Amniotic stem cell (primary cell): ENCODE results near the gene GOLGA5.
"Not testable (repeated sequence)": the region's sequence is repeated elsewhere in the genome, so short reads cannot be mapped to it uniquely, and the experiment has no call there.

Experiments
- DNase-seq: peaks from one replicate; lab custom pipeline; 2025; lab: John Stamatoyannopoulos, UW

The GOLGA5 gene, protein sequence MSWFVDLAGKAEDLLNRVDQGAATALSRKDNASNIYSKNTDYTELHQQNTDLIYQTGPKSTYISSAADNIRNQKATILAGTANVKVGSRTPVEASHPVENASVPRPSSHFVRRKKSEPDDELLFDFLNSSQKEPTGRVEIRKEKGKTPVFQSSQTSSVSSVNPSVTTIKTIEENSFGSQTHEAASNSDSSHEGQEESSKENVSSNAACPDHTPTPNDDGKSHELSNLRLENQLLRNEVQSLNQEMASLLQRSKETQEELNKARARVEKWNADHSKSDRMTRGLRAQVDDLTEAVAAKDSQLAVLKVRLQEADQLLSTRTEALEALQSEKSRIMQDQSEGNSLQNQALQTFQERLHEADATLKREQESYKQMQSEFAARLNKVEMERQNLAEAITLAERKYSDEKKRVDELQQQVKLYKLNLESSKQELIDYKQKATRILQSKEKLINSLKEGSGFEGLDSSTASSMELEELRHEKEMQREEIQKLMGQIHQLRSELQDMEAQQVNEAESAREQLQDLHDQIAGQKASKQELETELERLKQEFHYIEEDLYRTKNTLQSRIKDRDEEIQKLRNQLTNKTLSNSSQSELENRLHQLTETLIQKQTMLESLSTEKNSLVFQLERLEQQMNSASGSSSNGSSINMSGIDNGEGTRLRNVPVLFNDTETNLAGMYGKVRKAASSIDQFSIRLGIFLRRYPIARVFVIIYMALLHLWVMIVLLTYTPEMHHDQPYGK

DNA sequence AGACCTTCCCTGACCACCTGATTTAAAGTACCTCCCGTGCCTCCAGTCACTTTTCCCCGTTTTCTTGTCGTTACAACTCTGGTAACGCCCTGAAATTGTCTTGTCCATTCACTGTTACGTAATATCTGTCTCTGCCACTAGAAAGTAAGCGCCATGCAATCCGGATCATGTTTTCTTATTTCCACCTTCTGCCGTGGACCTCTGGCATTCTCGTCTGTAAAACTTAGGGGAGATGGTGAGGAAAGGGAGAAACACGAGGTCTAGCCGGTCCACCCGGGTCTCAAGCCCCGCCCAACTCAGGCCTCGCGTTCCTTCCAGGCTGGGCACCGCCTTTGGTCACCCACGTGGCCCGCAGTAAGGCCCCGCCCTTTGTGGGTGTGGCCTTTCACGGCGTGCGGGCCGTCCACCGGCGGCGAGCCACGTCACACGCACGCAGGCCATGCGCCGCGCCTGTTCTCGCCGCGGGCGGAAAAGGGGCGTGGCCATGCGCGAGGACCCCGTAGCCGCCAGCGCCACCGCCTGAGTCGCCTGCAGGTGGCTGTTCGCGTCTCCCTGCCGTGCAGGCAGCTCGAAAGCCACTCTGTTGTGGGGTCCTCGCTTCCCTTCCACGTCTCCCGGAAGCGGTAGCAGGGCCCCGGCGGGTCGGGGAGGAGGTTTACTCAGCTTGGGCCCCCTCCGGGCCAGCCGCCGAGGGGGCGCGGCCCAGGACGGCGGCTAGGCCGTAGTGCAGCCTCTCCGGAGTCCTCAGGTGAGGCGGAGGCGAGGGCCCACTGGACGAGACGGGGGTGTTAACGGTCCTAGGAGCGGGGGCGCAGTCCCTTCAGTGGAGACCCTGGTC lies at the start of gene GOLGA5:
Gene GOLGA5 (plus strand): TSS at position 597 of the 838 bp plus-strand sequence. CDS start 3,133 bp downstream, outside the sequence.
- DNase-seq, result peak; percentile 99

DNA sequence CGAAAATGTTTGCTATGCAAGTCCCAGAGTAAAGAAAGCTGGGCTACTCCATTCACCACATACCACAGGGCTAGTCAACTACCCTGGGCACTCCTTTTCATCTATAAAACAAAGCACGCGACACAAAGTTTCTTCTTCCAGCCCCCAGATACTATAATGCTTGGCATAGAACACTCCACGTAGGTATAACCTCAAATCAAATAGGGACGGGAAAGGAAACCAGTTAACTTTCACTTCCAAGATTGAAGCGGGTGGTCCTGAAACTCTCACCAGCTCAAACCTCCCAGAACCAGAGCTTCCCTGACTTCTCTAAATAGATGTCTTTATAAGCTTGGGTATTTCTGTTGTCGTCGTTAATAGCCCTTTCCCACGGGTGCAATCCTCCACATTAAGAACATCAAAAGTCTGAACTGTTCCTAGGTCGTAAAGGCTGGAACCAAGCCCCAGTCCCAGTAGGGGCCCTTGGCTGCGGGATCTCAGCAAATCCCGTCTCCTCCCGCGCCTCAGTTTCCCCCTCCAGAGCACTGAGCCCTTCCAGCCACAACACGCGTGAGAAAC lies 46.3 kb upstream of the GOLGA5 start:
- no peak for DNase-seq

GRCh38 chr14:92748259-92749016 lies 45.7 kb upstream of the GOLGA5 start, which contains the start of gene LGMN:
LGMN (minus strand) TSS chr14:92748627; CDS start chr14:92732786, 15,841 bp downstream.
- DNase-seq, result peak; percentile 77

DNA sequence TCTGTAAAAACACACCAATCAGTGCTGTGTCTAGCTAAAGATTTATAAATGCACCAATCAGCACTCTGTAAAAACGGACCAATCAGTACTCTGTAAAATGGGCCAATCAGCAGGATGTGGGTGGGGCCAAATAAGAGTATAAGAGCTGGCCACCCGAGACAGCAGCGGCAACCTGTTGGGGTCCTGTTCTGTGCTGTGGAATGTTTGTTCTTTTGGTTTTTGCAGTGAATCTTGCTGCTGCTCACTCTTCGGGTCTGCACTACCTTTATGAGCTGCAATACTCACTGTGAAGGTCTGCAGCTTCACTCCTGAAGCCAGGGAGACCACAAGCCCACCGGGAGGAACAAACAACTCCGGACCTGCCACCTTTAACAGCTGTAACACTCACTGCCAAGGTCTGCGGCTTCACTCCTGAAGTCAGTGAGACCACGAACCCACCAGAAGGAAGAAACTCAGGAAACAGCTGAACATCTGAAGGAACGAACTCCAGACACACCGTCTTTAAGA lies 43.8 kb upstream of the GOLGA5 start:
- DNase-seq, result not testable (repeated sequence)

GRCh38 chr14:92750994-92751400 lies 43.1 kb upstream of the GOLGA5 start:
- DNase-seq, result no peak

DNA sequence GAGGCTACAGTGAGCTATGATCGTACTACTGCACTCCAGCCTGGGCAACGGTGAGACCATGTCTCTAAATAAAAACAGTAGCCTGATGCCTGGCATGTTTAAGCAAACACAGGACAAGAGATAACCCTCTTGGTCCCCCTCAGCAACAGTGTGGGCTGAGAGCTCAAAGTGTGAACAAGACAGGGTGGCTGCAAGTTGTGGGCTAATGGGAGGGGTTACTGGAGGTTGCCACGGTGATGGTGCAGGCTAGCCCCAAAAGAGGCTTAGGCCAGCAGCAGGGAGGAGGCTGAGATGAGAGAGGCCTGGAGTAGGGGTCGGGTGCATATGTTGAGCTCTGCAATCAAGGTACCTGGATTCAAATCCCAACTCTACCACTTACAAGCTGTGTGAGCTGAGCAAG lies 42.3 kb upstream of the GOLGA5 start:
- no peak for DNase-seq

DNA sequence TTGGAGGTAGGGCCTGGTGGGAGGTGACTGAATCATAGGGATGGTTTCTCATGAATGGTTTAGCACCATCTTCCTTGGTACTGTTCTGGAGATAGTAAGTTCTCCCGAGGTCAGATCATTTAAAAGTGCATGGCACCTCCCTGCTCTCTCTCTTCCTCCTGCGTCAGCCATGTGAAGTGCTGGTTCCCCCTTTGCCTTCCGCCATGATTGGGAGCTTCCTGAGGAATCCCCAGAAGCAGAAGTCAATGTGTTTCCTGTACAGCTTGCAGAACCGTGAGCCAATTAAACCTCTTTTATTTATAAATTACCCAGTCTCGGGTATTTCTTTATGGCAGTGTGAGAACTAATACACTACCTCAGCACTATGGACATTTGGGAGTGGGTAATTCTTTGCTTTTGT lies 40.9 kb upstream of the GOLGA5 start:
- no peak for DNase-seq

GRCh38 chr14:92754966-92755365 lies 39.1 kb upstream of the GOLGA5 start:
- DNase-seq, result no peak

DNA sequence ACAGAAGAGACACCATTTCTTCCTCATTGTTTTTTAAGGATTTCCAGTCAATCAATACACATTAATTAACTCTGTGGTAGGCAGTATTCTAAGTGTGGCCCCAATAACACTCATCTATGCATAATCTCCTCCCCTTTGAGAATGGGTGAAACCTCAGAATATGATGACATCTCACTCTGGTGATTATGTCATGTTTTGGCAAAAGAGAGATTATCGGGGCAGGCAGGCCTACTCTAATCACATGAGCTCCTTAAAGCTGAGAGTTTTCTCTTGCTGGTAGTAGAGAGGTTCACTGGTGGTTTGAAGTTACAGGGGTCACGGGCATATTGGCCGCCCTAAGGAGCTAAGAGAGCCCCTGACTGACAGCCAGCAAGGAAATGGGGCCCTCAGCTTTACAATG lies 38.6 kb upstream of the GOLGA5 start:
- no peak for DNase-seq

DNA sequence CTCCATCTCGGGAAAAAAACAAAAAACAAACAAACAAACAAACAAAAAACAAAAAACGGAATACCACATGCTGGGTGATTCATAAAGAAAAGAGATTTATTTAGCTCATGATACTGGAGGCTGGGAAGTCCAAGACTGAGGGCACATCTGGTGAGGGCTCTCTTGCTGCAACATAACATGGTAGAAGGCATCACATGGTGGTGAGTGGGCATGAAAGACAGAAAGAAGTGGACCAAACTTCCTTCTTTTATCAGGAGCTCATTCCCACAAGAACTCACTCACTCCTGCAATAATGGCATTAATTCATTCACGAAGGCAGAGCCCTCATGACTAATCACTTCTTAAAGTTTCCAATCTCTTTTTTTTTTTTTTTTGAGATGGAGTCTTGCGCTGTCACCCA lies 37.7 kb upstream of the GOLGA5 start:
- DNase-seq, result no peak

DNA sequence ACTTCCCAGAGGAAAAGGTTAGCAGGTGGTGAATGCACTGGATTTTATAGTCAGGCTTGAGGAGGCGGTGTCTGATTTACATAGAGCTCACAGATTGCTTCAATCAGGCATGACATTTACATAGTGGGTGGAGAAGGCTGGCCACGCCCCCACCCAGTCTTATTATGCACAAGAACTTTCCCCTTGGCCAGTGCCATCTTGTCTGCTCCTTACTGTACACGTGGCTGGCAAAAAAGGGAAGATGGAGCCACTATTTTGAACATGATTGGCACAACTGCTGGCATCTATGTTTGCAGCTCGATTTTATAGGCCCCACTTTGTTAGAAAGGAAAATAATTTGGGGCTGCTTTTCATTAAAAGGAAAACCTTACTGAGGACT lies 34.8 kb upstream of the GOLGA5 start:
- DNase-seq, result no peak

- DNase-seq, result no peak
These were observed 34.2 kb upstream of the GOLGA5 start for GRCh38 chr14:92759679-92760523.

GRCh38 chr14:92760524-92760805 lies 33.6 kb upstream of the GOLGA5 start:
- DNase-seq, result no peak

DNA sequence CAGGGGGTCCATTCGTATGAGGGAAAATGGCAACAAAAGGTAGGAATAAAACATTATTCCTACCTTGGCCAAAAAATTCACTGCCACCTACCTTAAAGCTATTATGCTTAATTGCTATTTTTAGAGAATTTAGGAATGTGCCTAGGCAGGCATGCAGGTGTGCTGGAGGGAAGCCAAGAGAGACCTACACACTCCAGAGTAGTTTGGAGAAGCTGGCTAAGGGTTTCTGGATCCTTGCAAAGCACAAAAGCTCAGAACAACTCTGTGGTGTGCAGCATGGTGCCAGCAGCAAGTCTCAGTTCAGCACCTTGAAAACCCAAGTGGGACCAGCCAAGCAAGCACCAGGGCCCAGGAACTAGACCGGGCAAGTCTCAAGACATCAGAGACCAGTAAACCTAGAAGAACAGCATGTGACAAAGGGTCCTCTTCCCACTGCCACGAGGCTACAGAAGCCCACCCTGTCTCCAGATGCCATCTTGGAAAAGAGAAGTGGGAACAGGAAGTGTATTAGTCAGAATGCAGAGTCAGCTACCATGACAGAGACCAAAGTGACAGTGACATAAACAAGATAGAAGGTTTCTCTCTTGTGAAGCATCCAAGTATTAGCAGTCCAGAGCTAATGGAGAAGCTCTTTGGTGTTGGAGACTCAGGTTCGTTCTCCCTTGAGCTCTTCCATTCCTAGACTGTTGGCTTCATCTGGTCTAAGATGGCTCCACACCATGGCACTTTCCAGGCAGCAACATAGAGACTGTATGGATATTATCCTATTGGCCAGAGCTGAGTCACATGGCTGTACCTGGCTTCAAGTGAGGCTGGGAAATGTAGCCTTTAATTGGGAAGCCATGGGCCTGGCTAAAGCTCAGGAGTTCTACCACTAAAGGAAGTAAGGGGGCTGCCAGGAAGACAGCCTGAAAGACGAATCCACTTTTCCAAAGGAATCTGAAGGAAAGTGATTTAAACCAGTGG lies 30.2 kb upstream of the GOLGA5 start:
- DNase-seq, result not testable (repeated sequence)

DNA sequence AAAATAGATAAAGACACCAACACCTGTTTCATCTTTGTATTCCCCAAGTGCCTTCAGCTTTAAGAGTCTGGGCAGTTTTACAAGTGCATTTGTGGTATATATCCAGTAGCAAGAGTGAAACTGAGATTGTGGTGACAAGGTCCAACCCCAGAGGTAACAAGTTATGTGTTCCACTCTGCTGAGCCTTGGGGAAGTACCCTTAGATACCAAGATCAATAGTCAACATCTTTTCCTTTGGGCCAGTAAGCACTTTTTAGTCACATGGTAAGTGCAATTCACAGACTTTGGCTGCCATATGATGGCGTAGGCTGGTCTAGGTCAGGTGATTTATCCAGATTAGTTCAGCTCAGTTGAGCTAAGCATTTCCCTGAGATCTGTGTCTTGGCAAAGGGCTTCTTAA lies 25.9 kb upstream of the GOLGA5 start:
- DNase-seq, result not testable (repeated sequence)

DNA sequence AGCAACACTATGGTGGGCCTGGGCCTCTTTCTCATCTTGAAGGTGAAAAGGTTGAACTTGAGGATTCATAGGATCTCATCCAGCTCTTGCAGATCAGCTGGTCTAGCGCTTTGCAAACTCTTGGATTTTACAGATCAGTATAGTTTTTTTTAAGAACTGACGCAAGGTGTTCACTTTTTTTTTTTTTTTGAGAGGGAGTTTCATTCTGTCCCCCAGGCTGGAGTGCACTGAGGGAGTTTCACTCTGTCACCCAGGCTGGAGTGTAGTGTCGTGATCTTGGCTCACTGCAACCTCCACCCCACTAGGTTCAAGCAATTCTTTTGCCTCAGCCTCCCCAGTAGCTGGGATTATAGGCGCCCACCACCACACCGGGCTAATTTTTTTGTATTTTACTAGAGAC lies 25.3 kb upstream of the GOLGA5 start:
- no peak for DNase-seq

GRCh38 chr14:92770484-92770883 lies 23.6 kb upstream of the GOLGA5 start:
- no peak for DNase-seq

GRCh38 chr14:92774572-92774971 lies 19.5 kb upstream of the GOLGA5 start:
- no peak for DNase-seq

GRCh38 chr14:92775292-92775691 lies 18.8 kb upstream of the GOLGA5 start:
- not testable (repeated sequence) for DNase-seq
